HG03196 (cell line): ENCODE data around the gene GNE.
"Not testable (repeated sequence)": the region's sequence is repeated elsewhere in the genome, so short reads cannot be mapped to it uniquely, and the experiment has no call there.

Experiments
- ATAC-seq: cut with Tn5 transposase; IDR thresholded peaks from one replicate; pipeline ENCODE4 v1.9.1; 2021; ENCODE audit not compliant: unreplicated experiment

GNE gene

GRCh38 chr9:36273354-36273753 lies 15.1 kb upstream of the GNE start:
- ATAC-seq, result not testable (repeated sequence)

- no peak for ATAC-seq
Measured at GRCh38 chr9:36268007-36268427, 9.8 kb upstream of the GNE start.

DNA sequence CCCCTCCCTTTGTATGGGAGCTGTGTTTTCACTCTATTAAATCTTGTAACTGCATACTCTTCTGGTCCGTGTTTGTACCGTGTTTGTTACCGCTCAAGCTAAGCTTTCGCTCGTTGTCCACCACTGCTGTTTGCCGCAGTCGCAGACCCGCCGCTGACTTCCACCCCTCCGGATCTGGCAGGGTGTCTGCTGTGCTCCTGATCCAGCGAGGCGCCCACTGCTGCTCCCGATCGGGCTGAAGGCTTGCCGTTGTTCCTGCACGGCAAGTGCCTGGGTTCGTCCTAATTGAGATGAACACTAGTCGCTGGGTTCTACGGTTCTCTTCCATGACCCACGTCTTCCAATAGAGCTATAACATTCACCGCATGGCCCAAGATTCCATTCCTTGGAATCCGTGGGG lies 6.6 kb upstream of the GNE start:
- no peak for ATAC-seq

- no peak for ATAC-seq
Measured at GRCh38 chr9:36263683-36264082, 5.4 kb upstream of the GNE start.

- no peak for ATAC-seq
Measured at GRCh38 chr9:36258996-36259533, 817 bp upstream of the GNE start.

- ATAC-seq, result no peak
Measured at GRCh38 chr9:36251428-36251827, 6.8 kb downstream of the GNE start.

DNA sequence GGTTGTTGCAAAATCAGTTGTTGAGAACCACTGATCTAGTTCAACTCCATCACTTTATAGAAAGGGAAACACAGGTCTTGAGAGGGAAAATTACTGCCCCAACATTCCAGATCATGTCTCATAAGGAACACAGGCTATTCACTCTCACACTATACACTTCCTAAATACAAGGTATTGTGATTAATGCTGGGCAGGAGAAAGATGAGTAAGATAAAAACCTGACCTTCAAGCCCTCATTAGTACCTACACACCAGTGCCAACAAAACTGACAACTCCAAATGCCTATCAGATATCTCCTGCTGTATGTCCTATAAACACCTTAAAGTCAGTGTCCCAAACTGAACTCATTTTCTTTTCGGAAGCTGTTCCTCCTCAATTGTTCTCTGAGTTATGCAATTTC lies 8.2 kb downstream of the GNE start:
- ATAC-seq, result no peak

- ATAC-seq, result no peak
Measured at GRCh38 chr9:36249189-36249588, 9.1 kb downstream of the GNE start.

DNA sequence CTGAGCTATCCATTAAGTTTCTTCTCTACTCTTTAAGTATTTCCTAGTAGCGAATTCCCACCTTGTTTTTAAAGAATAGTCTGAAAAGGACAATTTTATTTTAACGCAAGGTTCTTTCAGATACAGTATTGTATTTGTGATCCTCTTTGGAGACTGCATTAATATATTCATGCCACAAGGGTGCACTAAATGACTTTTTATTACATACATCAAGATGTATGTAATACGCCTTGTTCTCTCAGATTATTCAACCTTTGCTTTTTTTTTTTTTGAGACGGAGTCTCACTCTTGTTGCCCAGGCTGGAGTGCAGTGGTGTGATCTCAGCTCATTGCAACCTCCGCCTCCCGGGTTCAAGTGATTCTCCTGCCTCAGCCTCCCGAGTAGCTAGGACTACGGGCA lies 10.2 kb downstream of the GNE start:
- not testable (repeated sequence) for ATAC-seq

- no peak for ATAC-seq
Measured at GRCh38 chr9:36247356-36247755, 10.9 kb downstream of the GNE start.

- ATAC-seq, result no peak
Measured at GRCh38 chr9:36245906-36246305, 12.3 kb downstream of the GNE start.

DNA sequence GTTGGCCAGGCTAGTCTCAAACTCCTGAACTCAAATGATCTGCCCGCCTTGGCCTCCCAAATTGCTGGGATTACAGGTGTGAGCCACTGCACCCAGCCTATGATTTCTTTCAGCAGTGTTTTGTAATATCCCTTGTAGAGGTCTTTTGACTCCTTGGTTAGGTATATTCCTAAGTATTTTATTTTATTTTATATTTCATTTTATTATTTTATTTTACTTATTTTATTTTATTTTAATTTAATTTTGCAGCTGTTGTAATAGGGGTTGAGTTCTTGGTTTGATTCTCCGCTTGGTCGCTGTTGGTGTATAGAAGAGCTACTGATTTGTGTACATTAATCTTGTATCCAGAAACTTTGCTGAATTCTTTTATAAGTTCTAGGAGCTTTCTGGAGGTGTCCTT lies 18.6 kb downstream of the GNE start:
- ATAC-seq, result not testable (repeated sequence)

DNA sequence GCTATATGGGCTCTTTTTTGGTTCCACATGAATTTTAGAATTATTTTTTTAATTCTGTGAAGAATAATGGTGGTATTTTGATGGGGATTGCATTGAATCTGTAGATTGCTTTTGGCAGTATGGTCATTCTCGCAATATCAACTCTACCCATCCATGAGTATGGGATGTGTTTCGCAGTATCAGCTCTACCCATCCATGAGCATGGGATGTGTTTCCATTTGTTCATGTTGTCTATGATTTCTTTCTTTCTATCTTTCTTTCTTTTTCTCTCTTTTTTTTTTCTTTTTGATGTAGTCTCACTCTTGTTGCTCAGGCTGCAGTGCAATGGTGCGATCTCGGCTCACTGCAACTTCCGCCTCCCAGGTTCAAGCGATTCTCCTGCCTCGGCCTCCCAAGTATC lies 19.0 kb downstream of the GNE start:
- not testable (repeated sequence) for ATAC-seq

DNA sequence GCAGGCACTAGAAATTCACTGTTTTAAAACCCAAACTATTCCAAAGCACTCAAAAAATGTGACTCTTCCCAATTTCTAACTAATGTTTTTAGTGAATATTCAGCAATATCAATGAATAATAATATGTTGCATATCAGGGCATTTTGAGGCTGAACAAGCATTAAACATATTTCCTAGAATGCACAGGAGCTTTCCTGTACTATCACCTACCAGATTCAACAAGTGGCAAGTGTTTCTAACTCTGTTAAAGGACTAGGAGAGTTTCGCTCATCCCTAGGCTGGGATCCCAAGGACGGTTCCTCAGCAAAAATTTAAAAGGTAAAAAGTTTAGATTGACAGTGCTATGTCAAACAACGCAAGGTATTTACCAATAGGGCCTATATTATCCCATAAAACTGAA lies 21.0 kb downstream of the GNE start:
- no peak for ATAC-seq

GRCh38 chr9:36222449-36222848 lies 35.8 kb downstream of the GNE start:
- no peak for ATAC-seq

DNA sequence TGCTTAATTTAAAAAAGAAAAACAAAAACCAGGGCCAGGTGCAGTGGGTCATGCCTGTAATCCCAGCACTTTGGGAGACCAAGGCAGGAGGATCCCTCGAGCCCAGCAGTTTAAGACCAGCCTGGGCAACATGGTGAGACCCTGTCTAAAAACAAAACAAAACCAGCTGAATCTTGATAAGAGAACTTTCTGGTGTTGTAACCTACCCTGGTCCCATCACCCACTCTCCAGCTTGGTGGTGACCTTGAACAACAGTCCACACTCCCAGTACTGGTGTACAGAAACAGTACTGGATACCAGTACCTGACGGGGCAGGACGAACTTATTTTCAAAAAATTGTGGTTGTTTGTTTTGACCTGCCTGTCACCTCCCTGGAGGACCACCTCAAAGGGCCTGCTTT lies 36.6 kb downstream of the GNE start:
- no peak for ATAC-seq

- no peak for ATAC-seq
Measured at GRCh38 chr9:36218411-36218901, 39.8 kb downstream of the GNE start.

GRCh38 chr9:36218011-36218410 lies 40.2 kb downstream of the GNE start:
- no peak for ATAC-seq

DNA sequence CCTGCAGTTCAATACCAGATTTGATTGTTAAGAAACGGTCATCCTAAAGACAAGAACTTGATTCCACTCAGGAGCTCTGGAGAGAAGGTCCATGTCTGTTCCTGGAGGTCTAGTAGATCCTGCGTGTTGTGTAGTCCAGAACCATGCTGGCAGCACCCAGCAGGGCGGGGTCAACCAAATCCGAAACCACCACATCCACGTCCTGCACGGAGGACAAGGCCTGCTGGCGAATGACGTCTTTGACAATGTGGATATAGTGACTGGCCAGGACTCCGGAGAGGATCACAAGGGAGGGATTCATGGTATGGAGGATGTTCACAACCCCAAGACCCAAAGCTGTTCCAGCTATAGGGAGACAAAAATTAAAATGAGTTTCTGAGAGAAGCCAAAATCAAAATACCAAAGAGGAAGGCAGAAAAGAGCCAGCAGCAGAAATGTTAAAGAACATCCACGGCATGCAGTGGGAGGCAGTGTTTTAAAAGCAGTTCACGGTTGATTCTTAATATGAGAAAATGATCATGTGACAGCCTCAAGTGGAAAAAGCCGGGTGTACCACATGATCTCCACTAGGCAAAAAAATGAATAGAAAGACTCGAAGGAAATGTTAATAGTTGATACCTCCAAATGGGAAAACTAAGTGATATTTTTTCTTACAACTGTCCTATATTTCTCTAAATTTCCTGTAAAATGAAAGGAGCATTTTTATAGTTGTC lies 40.8 kb downstream of the GNE start:
- ATAC-seq, result no peak

- ATAC-seq, result no peak
Measured at GRCh38 chr9:36214571-36214970, 43.7 kb downstream of the GNE start.

DNA sequence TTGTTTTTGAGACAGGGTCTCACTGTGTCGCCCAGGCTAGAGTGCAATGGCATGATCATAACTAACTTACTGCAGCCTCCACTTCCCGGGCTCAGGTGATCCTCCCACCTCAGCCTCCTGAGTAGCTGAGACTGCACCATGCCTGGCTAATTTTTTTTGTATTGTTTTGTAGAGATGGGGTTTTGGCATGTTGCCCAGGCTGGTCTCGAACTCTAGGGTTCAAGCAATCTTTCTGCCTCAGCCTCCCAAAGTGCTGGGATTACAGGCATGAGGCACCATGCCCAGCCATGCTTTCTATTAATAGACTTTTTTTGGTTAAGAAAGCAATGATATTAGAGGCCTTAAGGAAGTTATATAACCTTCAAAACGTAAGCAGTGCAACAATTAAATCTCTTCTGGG lies 44.3 kb downstream of the GNE start:
- ATAC-seq, result no peak

DNA sequence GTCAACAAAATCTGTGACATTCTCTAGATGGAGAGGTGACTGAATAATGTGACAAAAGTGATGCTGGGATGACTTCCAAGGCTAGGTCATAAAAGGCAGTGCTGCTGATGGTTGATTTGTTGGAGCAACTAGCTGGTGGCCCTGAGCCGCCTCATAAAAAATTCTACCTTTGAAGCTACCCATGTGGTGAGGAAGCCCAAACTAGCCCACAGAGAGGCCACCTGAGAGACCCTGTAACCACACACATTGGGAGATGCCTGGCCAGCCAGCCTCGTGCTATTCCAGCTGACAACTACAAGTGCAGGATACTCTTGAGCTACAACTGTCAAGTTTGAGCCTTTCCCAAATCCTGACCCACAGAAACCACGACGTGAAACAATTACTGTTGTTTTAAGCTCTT lies 44.9 kb downstream of the GNE start:
- ATAC-seq, result no peak

GRCh38 chr9:36211510-36211909 lies 46.7 kb downstream of the GNE start:
- no peak for ATAC-seq
